Right ventricle myocardium superior (tissue), 1 donor: ENCODE measurements around the gene NACA2. TPM values are rescaled to one million over a fixed set of nuclear protein-coding genes. Genes with fewer than 3 reads are reported as not detected.
"Not testable (repeated sequence)": the region's sequence is repeated elsewhere in the genome, so short reads cannot be mapped to it uniquely, and the experiment has no call there.

Source experiments
- ATAC-seq: fragments of 200-7000 bp; cut with Tn5 transposase; one replicate; pipeline ENCODE4 v1.9.1; 2020; ENCODE audit warnings: mild to moderate bottlenecking; ENCODE audit not compliant: poor library complexity
- DNase-seq: peaks from one replicate; pipeline ENCODE4 v3.0.0-alpha.2; 2020
- intact Hi-C: fragments of 100-400 bp; cut with DNase I; formaldehyde crosslinking; loops from one replicate; pipeline ENCODE4 v1.11.2; 2022
- long read RNA-seq: library from polyadenylated mRNA; unstranded; transcript quantifications from one replicate; pipeline ENCODE4 v2.0.0, GENCODE V29; 2021
- total RNA-seq: library from RNA; stranded (reverse); fragmentation: NEBNext Ultra II Directional; extraction: Animal tissue kit (Norgen Biotek cat#: 25700); gene quantifications from one replicate; pipeline ENCODE4 v1.2.1, GENCODE V29; 2021
- donor health status: DM: no; HTN: yes; CAD: no; lungs with severe emphysema.

NACA2 gene
- not detected for total RNA-seq
- long read RNA-seq: 0 reads

DNA sequence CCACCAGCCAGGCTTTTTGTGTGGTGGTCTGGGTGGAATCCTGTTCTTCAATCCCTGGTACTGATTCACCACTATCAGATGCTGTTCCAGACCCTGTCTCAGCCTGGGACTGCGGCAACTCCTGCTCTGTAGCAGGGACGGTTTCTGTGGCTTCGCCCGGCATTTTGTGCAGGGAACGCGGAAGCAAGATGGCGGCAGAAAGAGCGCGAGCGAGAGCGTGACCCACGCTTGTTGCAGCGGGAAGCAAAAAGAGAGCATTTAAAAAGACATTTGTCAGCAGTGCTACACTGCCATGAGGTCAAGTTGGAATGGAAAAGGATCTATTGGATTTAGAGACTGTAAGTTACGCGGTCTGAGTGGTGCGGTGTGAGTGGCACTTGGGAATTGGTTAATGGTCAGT lies at the start of gene NACA2:
Gene NACA2, minus strand, starts transcription at position 202 of the 400 bp plus-strand sequence. Its CDS starts 39 bp downstream, at position 163.
- intact Hi-C loops: no loop called here
- ATAC-seq (no peak), DNase-seq (no peak)

DNA sequence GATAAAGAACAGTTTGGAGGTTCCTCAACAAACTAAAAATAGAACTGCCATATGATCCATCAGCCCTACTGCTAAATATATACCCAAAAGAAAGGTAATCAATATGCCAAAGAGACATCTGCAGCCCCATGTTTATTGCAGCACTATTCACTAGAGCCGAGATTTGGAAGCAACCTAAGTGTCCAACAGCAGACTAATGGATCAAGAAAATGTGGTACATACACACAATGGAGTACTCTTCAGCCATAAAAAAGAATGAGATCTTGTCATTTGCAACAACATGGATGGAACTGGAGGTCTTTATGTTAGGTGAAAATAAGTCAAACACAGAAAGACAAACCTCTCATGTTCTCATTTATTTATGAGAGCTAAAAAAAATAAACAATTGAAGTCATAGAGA lies 48.8 kb upstream of the NACA2 start:
- ATAC-seq (no peak), DNase-seq (no peak)
- intact Hi-C loops: no loop called here

- intact Hi-C loops: no loop called here
- ATAC-seq (no peak), DNase-seq (no peak)
These were observed 47.1 kb upstream of the NACA2 start for GRCh38 chr17:61638087-61638486.

- no peak for ATAC-seq
- no peak for DNase-seq
- intact Hi-C loops: no loop called here
These were observed 45.0 kb upstream of the NACA2 start for GRCh38 chr17:61635913-61636432.

GRCh38 chr17:61634942-61635538 lies 44.0 kb upstream of the NACA2 start:
- DNase-seq: no peak
- intact Hi-C loops: no loop called here
- no peak for ATAC-seq

DNA sequence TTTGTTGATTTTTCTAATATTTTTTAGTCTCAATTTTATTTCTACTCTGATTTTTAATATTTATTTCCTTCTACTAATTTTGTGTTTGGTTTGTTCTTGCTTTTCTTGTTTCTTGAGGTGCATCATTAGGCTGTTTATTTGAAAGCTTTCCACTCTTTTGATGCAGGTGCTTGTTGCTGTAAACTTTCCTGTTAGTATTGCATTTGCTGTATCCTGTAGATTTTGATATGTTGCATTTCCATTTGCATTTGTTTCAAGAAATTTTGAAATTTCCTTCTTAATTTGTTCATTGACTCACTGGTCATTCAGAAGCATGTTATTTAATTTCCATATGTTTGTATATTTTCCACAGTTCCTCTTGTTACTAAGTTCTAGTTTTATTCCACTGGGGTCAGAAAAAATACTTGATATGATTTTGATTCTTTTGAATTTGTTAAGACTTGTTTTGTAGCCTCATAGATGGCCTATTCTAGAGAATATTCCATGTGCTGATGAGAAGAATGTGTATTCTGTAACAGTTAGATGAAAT lies 43.1 kb upstream of the NACA2 start:
- DNase-seq: no peak
- ATAC-seq: no peak
- intact Hi-C loops: no loop called here

DNA sequence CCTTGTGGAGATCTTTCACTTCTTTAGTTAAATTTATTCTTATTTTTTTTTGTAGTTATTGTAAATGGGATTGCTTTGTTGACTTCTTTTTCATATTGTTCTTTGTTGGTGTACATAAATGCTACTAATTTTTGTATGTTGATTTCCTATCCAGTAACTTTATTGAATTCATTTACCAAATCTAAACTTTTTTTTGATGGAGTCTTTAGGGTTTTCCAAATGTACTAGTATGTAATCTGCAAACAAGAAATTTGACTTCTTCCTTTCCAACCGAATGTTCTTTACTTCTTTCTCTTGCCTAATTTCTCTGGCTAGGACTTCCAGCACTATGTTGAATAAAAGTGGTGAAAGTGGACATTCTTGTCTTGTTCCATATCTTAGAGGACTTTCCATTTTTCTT lies 41.8 kb upstream of the NACA2 start:
- no peak for DNase-seq
- intact Hi-C loops: no loop called here
- ATAC-seq: no peak

- ATAC-seq (no peak), DNase-seq (no peak)
- intact Hi-C loops: no loop called here
These were observed 40.8 kb upstream of the NACA2 start for GRCh38 chr17:61631800-61632199.

GRCh38 chr17:61628158-61628557 lies 37.1 kb upstream of the NACA2 start:
- DNase-seq, intact Hi-C loops, ATAC-seq: not testable (repeated sequence)

GRCh38 chr17:61627658-61628057 lies 36.6 kb upstream of the NACA2 start:
- ATAC-seq (no peak), DNase-seq (no peak)
- intact Hi-C loops: no loop called here

DNA sequence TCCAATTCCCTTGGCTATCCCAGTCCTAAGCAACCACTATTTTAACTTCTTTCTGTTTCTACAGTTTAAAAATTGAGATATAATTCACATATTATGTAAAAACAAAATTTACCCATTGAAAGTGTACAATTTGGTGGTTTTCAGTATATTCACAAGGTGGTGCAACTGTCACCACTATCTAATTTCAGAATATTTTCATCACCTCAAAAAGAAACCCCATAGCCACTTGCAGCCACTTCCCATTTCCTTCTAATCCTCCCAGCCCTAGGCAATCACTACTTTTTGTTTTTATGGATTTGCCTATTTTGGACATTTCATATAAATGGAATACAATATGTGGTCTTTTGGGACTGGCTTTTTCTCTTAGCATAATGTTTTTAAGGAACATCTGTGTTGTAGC lies 36.1 kb upstream of the NACA2 start:
- ATAC-seq (no peak), DNase-seq (no peak)
- intact Hi-C loops: no loop called here

- intact Hi-C loops: no loop called here
- ATAC-seq (no peak), DNase-seq (no peak)
These were observed 34.5 kb upstream of the NACA2 start for GRCh38 chr17:61625564-61625963.

- no peak for DNase-seq
- ATAC-seq: no peak
- intact Hi-C loops: no loop called here
These were observed 33.9 kb upstream of the NACA2 start for GRCh38 chr17:61624951-61625350.

GRCh38 chr17:61621317-61621716 lies 30.3 kb upstream of the NACA2 start:
- DNase-seq: no peak
- intact Hi-C loops: no loop called here
- no peak for ATAC-seq

DNA sequence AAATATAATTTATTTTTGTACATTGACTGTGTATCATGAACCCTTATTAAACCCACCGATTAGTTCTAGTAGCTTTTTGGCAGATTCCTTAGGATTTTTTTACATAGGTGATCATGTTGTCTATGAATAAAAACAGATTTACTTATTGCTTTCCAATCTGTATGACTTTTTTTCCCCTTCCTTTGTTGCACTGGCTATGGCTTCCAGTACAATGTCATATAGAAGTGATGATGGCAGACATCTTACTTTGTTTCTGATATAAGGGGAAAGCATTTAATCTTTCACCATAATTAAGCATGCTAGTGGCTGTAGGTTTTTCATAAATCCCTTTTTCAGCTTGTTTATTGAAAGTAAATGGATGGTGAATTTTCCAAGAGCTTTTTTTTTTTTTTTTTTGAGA lies 28.9 kb upstream of the NACA2 start:
- DNase-seq (no peak), ATAC-seq (no peak)
- intact Hi-C loops: no loop called here

- ATAC-seq (no peak), DNase-seq (no peak)
- intact Hi-C loops: no loop called here
These were observed 28.5 kb upstream of the NACA2 start for GRCh38 chr17:61619493-61619892.

DNA sequence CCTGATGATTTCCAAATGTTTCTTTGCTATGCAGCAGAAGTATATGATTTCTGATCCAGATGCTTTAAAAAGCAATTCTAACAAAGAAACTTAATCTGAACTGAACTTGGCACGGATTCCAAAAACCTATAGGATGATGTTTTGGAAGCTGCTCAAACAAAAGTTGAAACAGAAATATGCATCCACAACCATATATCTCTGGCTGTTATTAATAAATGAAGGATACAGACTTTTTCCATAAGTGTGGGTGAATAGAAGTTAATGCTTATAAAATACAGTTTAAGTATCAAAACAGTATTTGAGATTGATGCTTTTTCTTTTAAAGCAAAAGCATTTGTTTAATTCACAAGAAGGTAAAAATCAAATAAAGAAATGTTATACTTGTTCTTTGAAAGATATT lies 27.9 kb upstream of the NACA2 start:
- intact Hi-C loops: no loop called here
- no peak for ATAC-seq
- DNase-seq: no peak

- intact Hi-C loops: no loop called here
- ATAC-seq (no peak), DNase-seq (no peak)
These were observed 26.3 kb upstream of the NACA2 start for GRCh38 chr17:61617330-61617729.

DNA sequence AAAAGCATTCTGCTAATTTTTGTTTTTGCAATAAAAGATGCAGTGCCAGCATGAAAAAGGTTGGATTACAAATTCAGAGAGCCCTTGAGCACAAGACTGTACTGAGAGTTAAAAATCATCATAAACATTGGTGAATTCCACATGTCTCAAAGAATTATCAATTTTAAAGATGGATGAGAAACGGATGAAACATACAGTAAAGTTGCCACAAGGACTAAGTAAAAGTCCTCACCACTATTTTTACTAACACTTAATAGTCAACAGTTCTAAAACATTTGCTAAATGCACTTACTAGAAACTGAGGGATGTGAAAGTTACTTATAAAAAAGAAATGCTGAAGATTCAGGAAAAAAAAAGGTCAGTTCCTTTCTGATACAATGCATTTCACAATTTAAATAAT lies 25.8 kb upstream of the NACA2 start:
- intact Hi-C loops: no loop called here
- ATAC-seq: no peak
- DNase-seq: no peak

GRCh38 chr17:61614219-61614618 lies 23.2 kb upstream of the NACA2 start:
- ATAC-seq (no peak), DNase-seq (no peak)
- intact Hi-C loops: no loop called here

DNA sequence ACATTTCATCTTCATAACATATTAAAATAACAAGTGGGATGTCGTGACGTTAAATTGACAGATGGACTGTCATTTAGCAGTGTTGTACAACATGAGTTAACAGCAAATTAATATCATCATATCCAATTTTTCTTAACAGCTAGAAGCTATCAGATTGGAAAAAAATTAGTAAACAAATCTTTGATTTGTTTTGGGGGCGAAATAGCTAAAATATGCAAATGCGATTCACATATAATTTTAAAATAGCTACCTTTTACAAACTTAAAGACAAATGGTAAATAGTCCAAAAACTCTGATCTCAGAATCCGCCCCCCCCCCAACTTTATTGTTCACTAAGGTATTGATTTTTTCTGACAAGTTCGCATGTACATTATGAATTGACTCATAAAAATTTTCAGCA lies 20.3 kb upstream of the NACA2 start:
- intact Hi-C loops: no loop called here
- ATAC-seq (no peak), DNase-seq (no peak)
